GM06990 (cell line): ENCODE measurements around the gene GSAP.

ENCODE experiments used
- DNase-seq: peaks from one replicate; pipeline ENCODE4 v3.0.0-alpha.2; 2011; ENCODE audit not compliant: insufficient read length; ENCODE audit errors: extremely low read depth
- H3K27me3 ChIP-seq: replicated peaks from 2 replicates; pipeline ENCODE4 v1.6.0; 2011; ENCODE audit warnings: low read length; ENCODE audit not compliant: control insufficient read depth, insufficient read depth
- H3K36me3 ChIP-seq: 2 replicates; pipeline ENCODE4 v1.5.1; 2011; ENCODE audit warnings: low read length; ENCODE audit not compliant: control insufficient read depth, insufficient read depth
- H3K4me3 ChIP-seq: replicated peaks from 2 replicates; pipeline ENCODE4 v1.5.1; 2011; ENCODE audit warnings: low read depth, mild to moderate bottlenecking, control low read depth, low read length
- CTCF ChIP-seq: IDR thresholded peaks from 2 replicates; pipeline ENCODE4 v1.5.1; 2011; ENCODE audit warnings: low read length, control low read depth, mild to moderate bottlenecking, inconsistent platforms; ENCODE audit not compliant: insufficient read depth, poor library complexity, severe bottlenecking

GSAP gene

GRCh38 chr7:77330169-77330882, 85.8 kb downstream of the GSAP start:
- H3K4me3 ChIP-seq, result no peak overlapping the region
- DNase-seq, result peak; percentile 42
- no peak for TF ChIP-seq CTCF

GRCh38 chr7:77329466-77330168, 86.5 kb downstream of the GSAP start:
- no peak for DNase-seq
- no peak for TF ChIP-seq CTCF
- Histone ChIP-seq H3K36me3 (no peaks in the 10 kb centered on the region; the same call in 1 of the 2 replicates), H3K4me3 (no peak overlapping the region), H3K27me3 (no peaks in the 10 kb centered on the region)

More at GRCh38 chr7:77330169-77330882, 85.8 kb downstream of the GSAP start:
- H3K27me3 ChIP-seq, result no peaks in the 10 kb centered on the region
- no peaks in the 10 kb centered on the region; the same call in 1 of the 2 replicates for H3K36me3 ChIP-seq

GRCh38 chr7:77328669-77329068, 87.5 kb downstream of the GSAP start:
- Histone ChIP-seq H3K36me3 (no peaks in the 10 kb centered on the region; the same call in 1 of the 2 replicates), H3K4me3 (no peak overlapping the region), H3K27me3 (no peaks in the 10 kb centered on the region)
- no peak for TF ChIP-seq CTCF
- DNase-seq, result no peak

GRCh38 chr7:77327932-77328628, 88.1 kb downstream of the GSAP start:
- TF ChIP-seq CTCF, result no peak
- no peak for DNase-seq
- H3K36me3 ChIP-seq, result no peaks in the 10 kb centered on the region; the same call in 1 of the 2 replicates
- H3K27me3 ChIP-seq, result no peaks in the 10 kb centered on the region
- H3K4me3 ChIP-seq, result no peak overlapping the region

- TF ChIP-seq CTCF, result no peak
- Histone ChIP-seq H3K27me3 (no peaks in the 10 kb centered on the region), H3K4me3 (no peak overlapping the region), H3K36me3 (no peaks in the 10 kb centered on the region; the same call in 1 of the 2 replicates)
- no peak for DNase-seq
Observed at GRCh38 chr7:77327067-77327931, 88.8 kb downstream of the GSAP start.
